Liver (tissue), 9 donors: ENCODE data around the gene CRABP2. TPM values are rescaled to one million over a fixed set of nuclear protein-coding genes. Genes with fewer than 3 reads are reported as not detected.

Experiments used
- DNase-seq: peaks from one replicate; pipeline ENCODE4 v3.0.0-alpha.2; 2017; ENCODE audit warnings: low spot score
- H3K27ac ChIP-seq, 2 donors: one replicate each; pipeline ENCODE4 v1.7.0; 2013; ENCODE audit warnings: inconsistent platforms in 2 of 2, low read length in 2 of 2, control low read depth in 1 of 2, low read depth in 1 of 2, mild to moderate bottlenecking in 1 of 2
- H3K27me3 ChIP-seq, 4 donors: one replicate each; pipeline versions ENCODE4 v1.6.1 to v1.7.0; 2013; ENCODE audit warnings: low read length in 3 of 4, inconsistent platforms in 1 of 4, mild to moderate bottlenecking in 1 of 4, moderate library complexity in 1 of 4; ENCODE audit not compliant: control insufficient read depth in 4 of 4, insufficient read depth in 4 of 4
- H3K36me3 ChIP-seq, 4 donors: one replicate each; pipeline versions ENCODE4 v1.6.1 to v1.7.0; 2013; ENCODE audit warnings: low read length in 3 of 4, mild to moderate bottlenecking in 3 of 4, low read depth in 1 of 4, moderate library complexity in 1 of 4; ENCODE audit not compliant: control insufficient read depth in 4 of 4, insufficient read depth in 3 of 4
- H3K4me1 ChIP-seq, 4 donors: one replicate each; pipeline versions ENCODE4 v1.6.1 to v1.7.0; 2013; ENCODE audit warnings: low read length in 3 of 4, mild to moderate bottlenecking in 3 of 4, moderate library complexity in 1 of 4; ENCODE audit not compliant: control insufficient read depth in 4 of 4, insufficient read depth in 4 of 4
- H3K4me3 ChIP-seq, 3 donors: one replicate each; pipeline versions ENCODE4 v1.6.1 to v1.7.0; 2013; ENCODE audit warnings: low read length in 3 of 3, control low read depth in 1 of 3, low read depth in 1 of 3, mild to moderate bottlenecking in 1 of 3
- H3K9ac ChIP-seq, 2 donors: one replicate each; pipeline ENCODE4 v1.7.0; 2013; ENCODE audit warnings: low read length in 2 of 2, mild to moderate bottlenecking in 2 of 2, moderate library complexity in 2 of 2, control low read depth in 1 of 2, low read depth in 1 of 2
- H3K9me3 ChIP-seq, 4 donors: one replicate each; pipeline versions ENCODE4 v1.6.1 to v1.7.0; 2013; ENCODE audit warnings: low read length in 3 of 4; ENCODE audit not compliant: control insufficient read depth in 4 of 4
- FOXA2 ChIP-seq: IDR thresholded peaks from 2 replicates; pipeline ENCODE4 v1.6.1; 2016; ENCODE audit warnings: antibody characterized with exemption
- GABPA ChIP-seq, 2 donors: IDR thresholded peaks in 1 of 2; conservative IDR thresholded peaks in 1 of 2; 2 replicates each; pipeline ENCODE4 v1.6.1; 2016; ENCODE audit warnings: antibody characterized with exemption in 2 of 2, mild to moderate bottlenecking in 1 of 2, moderate library complexity in 1 of 2
- HNF4A ChIP-seq, 2 donors: conservative IDR thresholded peaks; 2 replicates each; pipeline ENCODE4 v1.6.1; 2016; ENCODE audit warnings: antibody characterized with exemption in 2 of 2, mild to moderate bottlenecking in 2 of 2
- HNF4G ChIP-seq: IDR thresholded peaks from 2 replicates; pipeline ENCODE4 v1.6.1; 2016; ENCODE audit warnings: antibody characterized with exemption
- JUND ChIP-seq, 2 donors: IDR thresholded peaks; 2 replicates each; pipeline ENCODE4 v1.6.1; 2016; ENCODE audit warnings: antibody characterized with exemption in 2 of 2
- NR2F2 ChIP-seq: IDR thresholded peaks from 2 replicates; pipeline ENCODE4 v1.6.1; 2016; ENCODE audit warnings: antibody characterized with exemption
- RAD21 ChIP-seq, 2 donors: IDR thresholded peaks; 2 replicates each; pipeline ENCODE4 v1.6.1; 2016; ENCODE audit warnings: antibody characterized with exemption in 2 of 2, mild to moderate bottlenecking in 2 of 2
- RXRA ChIP-seq, 2 donors: IDR thresholded peaks; 2 replicates each; pipeline ENCODE4 v1.6.1; 2017 to 2018; ENCODE audit warnings: antibody characterized with exemption in 2 of 2, mild to moderate bottlenecking in 1 of 2
- SP1 ChIP-seq: IDR thresholded peaks from 2 replicates; pipeline ENCODE4 v1.6.1; 2018; ENCODE audit warnings: antibody characterized with exemption, mild to moderate bottlenecking
- TAF1 ChIP-seq: conservative IDR thresholded peaks from 2 replicates; pipeline ENCODE4 v1.6.1; 2016; ENCODE audit warnings: antibody characterized with exemption, mild to moderate bottlenecking
- YY1 ChIP-seq: IDR thresholded peaks from 2 replicates; pipeline ENCODE4 v1.6.1; 2016; ENCODE audit warnings: antibody characterized with exemption, mild to moderate bottlenecking
- WGBS: extraction: QIAGEN DNeasy Blood & Tissue Kit; methylation state at CpG from one replicate; pipeline ENCODE4 v1.1.7; 2013; 5-methylcytosine and 5-hydroxymethylcytosine counted together
- polyA plus RNA-seq, 2 donors: library from polyadenylated mRNA; stranded (reverse) in 1 of 2; unstranded in 1 of 2; fragments of 200-250 nt in 1 of 2; fragments of >200 nt in 1 of 2; fragmentation: Nextera tagmentation in 1 of 2; extraction: Ambion mirVana in 1 of 2; gene quantifications; one replicate each; pipeline versions ENCODE4 v1.2.1 to v1.2.3, GENCODE V29; 2013 to 2015
- total RNA-seq, 2 donors: library from RNA; depleted of rRNA; stranded (reverse); fragments of >200 nt; gene quantifications; one replicate each; pipeline ENCODE4 v1.2.3, GENCODE V29; 2014
- TF ChIP-seq, protein P1 (sequence below): IDR thresholded peaks from 2 replicates; pipeline ENCODE4 v1.6.1; 2016; ENCODE audit warnings: antibody characterized with exemption
- TF ChIP-seq, protein P2 (sequence below): IDR thresholded peaks from 2 replicates; pipeline ENCODE4 v1.6.1; 2016; ENCODE audit warnings: antibody characterized with exemption
- TF ChIP-seq, protein P3 (sequence below): IDR thresholded peaks from 2 replicates; pipeline ENCODE4 v1.6.1; 2016; ENCODE audit warnings: antibody characterized with exemption, mild to moderate bottlenecking
- TF ChIP-seq, protein P4 (sequence below): fragments of 150-350 bp; IDR thresholded peaks from 2 replicates; pipeline ENCODE4 v1.5.1; 2017; ENCODE audit warnings: improper control_type of control experiment, low read depth, low read length; ENCODE audit not compliant: missing input control
- donor health status: healthy.
- donor health status: healthy.
- donor health status: healthy.
- donor health status: healthy.
- donor health status: healthy.

CRABP2 gene
- total and polyA plus RNA-seq, 4 donors = 0.14 to 0.22 TPM; not detected in 2

DNA sequence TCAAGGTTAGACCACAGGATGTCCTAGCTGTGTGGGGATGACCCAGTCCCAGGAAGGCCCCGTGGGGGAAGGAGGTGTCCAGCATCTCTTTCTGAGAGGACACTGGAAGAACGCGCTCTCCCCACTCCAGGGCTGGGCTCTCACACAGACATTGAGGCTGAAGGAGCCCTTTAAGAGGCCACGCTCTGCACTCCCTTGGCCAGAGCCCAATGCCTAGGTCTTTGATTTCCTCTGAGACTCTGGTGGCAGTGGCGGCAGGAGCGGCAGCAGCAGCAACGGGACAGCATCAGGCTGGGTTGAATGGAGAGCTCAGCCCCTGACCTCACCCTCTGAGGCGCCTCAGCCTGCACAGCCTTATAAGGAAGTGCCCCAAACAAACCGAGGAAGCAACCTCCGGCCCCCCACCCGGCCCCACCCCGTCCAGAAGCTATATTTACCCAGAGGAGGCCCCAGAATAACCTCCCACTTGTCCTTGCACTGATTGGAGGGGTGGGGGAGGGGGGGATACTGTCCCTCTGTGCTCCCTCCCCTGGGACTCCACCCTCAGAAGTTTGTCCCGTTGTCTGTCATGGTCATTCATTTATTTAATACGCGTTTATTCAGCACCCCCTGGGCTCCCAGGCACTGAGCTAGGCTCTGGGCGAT lies 40.5 kb downstream of the CRABP2 start:
- no peak overlapping the region for H3K9ac ChIP-seq
- DNase-seq = no peak
- WGBS = 27% methylated on average over 16 of the region's 16 CpGs

DNA sequence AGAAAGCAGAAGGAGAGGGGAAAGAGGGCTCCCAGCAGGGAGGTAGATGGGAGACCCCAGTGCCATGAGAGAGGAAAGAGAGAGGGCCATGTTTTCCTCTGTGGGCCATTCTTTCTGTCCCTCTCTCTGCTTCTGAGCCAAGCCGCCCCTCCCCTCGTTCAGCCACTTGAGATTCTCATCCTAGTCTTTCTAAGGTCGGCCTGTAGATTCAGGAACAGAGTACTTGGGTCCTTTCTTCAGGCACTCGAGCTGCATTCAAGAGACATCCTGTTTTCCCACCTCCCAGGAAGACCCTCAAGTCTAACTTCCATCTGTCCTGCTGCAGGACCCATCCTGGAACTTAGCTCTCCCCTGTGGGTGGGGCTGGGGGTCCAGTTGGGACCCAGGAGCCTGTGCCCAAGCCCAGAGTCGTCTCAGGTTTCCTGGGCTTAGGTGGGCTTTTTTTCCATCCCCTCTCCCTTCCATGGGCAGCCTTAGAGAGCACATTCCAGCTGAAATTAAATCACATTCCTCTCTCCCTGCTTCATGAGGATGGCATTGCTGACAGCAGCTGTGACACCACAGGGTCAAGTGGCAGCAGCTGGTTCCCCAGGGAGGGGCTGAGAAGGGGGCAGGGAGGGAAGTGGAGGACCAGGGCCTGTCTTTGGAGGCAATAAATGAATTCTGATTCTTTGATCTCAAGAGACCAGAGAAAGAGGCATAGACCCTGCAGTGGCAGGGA lies 41.2 kb downstream of the CRABP2 start:
- Histone ChIP-seq H3K9me3 (no peaks in the 10 kb centered on the region), H3K27ac (peak overlapping the region; percentile 42 to 59), H3K36me3 (no peaks in the 10 kb centered on the region), H3K27me3 (peaks cover 0 to 2% (median 0%) of the 10 kb centered on the region in 4 donors), H3K4me3 (no peak overlapping the region), H3K9ac (no peak overlapping the region), H3K4me1 (peaks cover 0 to 29% (median 13%) of the 10 kb centered on the region in 4 donors)
- DNase-seq = no peak
- 57% methylated on average over 5 of the region's 5 CpGs for WGBS
- TF ChIP-seq RXRA (IDR thresholded peaks at IDR 0.05) (no peak), NR2F2 (no peak), GABPA (IDR thresholded peaks at IDR 0.05 in 1 of 2, conservative IDR thresholded peaks at IDR 0.05 in 1 of 2) (no peak), YY1 (no peak)
- TF ChIP-seq, protein P1, sequence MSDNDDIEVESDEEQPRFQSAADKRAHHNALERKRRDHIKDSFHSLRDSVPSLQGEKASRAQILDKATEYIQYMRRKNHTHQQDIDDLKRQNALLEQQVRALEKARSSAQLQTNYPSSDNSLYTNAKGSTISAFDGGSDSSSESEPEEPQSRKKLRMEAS = no peak
- TF ChIP-seq, protein P2, sequence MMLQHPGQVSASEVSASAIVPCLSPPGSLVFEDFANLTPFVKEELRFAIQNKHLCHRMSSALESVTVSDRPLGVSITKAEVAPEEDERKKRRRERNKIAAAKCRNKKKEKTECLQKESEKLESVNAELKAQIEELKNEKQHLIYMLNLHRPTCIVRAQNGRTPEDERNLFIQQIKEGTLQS = no peak

More for the DNA sequence above, 40.5 kb downstream of the CRABP2 start:
- Histone ChIP-seq H3K4me3 (no peak overlapping the region), H3K27ac (peak overlapping the region; percentile 42 to 59), H3K36me3 (no peaks in the 10 kb centered on the region), H3K4me1 (peaks cover 0 to 29% (median 9%) of the 10 kb centered on the region in 4 donors), H3K9me3 (no peaks in the 10 kb centered on the region), H3K27me3 (peaks cover 0 to 2% (median 0%) of the 10 kb centered on the region in 4 donors)
- TF ChIP-seq NR2F2 (peak; percentile 14), SP1 (peak; percentile 24), RXRA (IDR thresholded peaks at IDR 0.05) (no peak)
- TF ChIP-seq, protein P3, sequence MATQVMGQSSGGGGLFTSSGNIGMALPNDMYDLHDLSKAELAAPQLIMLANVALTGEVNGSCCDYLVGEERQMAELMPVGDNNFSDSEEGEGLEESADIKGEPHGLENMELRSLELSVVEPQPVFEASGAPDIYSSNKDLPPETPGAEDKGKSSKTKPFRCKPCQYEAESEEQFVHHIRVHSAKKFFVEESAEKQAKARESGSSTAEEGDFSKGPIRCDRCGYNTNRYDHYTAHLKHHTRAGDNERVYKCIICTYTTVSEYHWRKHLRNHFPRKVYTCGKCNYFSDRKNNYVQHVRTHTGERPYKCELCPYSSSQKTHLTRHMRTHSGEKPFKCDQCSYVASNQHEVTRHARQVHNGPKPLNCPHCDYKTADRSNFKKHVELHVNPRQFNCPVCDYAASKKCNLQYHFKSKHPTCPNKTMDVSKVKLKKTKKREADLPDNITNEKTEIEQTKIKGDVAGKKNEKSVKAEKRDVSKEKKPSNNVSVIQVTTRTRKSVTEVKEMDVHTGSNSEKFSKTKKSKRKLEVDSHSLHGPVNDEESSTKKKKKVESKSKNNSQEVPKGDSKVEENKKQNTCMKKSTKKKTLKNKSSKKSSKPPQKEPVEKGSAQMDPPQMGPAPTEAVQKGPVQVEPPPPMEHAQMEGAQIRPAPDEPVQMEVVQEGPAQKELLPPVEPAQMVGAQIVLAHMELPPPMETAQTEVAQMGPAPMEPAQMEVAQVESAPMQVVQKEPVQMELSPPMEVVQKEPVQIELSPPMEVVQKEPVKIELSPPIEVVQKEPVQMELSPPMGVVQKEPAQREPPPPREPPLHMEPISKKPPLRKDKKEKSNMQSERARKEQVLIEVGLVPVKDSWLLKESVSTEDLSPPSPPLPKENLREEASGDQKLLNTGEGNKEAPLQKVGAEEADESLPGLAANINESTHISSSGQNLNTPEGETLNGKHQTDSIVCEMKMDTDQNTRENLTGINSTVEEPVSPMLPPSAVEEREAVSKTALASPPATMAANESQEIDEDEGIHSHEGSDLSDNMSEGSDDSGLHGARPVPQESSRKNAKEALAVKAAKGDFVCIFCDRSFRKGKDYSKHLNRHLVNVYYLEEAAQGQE = peak; percentile 16

DNA sequence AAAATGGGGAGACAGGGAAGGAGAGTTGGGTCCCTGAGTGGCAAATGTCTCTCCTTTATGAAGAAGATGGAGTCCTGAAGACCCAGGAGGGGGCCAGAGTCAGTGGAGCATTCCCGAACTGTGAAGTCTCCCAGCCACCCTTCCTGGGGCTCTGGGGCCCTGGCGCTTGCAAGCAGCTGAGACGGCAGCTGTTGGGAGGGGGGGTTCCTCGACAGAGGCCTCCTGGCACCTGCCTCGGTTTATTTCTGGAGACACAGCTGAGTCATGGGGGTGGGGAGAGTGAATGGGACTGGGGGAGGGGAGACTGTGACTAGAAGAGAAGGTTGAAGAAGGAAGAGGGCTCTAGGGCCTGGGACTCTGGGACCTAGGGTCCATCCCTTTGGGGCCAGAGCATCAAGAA lies 42.2 kb downstream of the CRABP2 start:
- Histone ChIP-seq H3K9ac (no peak overlapping the region), H3K4me3 (no peak overlapping the region), H3K36me3 (no peaks in the 10 kb centered on the region), H3K27me3 (peaks cover 0 to 2% (median 0%) of the 10 kb centered on the region in 4 donors), H3K9me3 (no peaks in the 10 kb centered on the region), H3K27ac (no peak overlapping the region), H3K4me1 (peaks cover 0 to 24% (median 13%) of the 10 kb centered on the region in 4 donors)
- 64% methylated on average over 5 of the region's 5 CpGs for WGBS
- no peak for DNase-seq
- no peak for TF ChIP-seq RXRA (IDR thresholded peaks at IDR 0.05)
- TF ChIP-seq YY1 = no peak
- TF ChIP-seq FOXA2 = no peak
- no peak for TF ChIP-seq HNF4G
- no peak for TF ChIP-seq TAF1
- no peak for TF ChIP-seq JUND (IDR thresholded peaks at IDR 0.05)
- no peak for TF ChIP-seq NR2F2
- TF ChIP-seq, protein P2 = no peak
- TF ChIP-seq, protein P4, sequence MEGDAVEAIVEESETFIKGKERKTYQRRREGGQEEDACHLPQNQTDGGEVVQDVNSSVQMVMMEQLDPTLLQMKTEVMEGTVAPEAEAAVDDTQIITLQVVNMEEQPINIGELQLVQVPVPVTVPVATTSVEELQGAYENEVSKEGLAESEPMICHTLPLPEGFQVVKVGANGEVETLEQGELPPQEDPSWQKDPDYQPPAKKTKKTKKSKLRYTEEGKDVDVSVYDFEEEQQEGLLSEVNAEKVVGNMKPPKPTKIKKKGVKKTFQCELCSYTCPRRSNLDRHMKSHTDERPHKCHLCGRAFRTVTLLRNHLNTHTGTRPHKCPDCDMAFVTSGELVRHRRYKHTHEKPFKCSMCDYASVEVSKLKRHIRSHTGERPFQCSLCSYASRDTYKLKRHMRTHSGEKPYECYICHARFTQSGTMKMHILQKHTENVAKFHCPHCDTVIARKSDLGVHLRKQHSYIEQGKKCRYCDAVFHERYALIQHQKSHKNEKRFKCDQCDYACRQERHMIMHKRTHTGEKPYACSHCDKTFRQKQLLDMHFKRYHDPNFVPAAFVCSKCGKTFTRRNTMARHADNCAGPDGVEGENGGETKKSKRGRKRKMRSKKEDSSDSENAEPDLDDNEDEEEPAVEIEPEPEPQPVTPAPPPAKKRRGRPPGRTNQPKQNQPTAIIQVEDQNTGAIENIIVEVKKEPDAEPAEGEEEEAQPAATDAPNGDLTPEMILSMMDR = no peak
- TF ChIP-seq SP1 = no peak
- TF ChIP-seq, protein P1 = no peak
- no peak for TF ChIP-seq RAD21 (IDR thresholded peaks at IDR 0.05)
- no peak for TF ChIP-seq GABPA (IDR thresholded peaks at IDR 0.05 in 1 of 2, conservative IDR thresholded peaks at IDR 0.05 in 1 of 2)
- no peak for TF ChIP-seq HNF4A (conservative IDR thresholded peaks at IDR 0.05)
